HG03342 (cell line): ENCODE results near the gene SPATA3.

Source experiments
- ATAC-seq: cut with Tn5 transposase; IDR thresholded peaks from one replicate; pipeline ENCODE4 v1.9.1; 2021; ENCODE audit warnings: mild to moderate bottlenecking, moderate library complexity; ENCODE audit not compliant: unreplicated experiment

SPATA3 gene

DNA sequence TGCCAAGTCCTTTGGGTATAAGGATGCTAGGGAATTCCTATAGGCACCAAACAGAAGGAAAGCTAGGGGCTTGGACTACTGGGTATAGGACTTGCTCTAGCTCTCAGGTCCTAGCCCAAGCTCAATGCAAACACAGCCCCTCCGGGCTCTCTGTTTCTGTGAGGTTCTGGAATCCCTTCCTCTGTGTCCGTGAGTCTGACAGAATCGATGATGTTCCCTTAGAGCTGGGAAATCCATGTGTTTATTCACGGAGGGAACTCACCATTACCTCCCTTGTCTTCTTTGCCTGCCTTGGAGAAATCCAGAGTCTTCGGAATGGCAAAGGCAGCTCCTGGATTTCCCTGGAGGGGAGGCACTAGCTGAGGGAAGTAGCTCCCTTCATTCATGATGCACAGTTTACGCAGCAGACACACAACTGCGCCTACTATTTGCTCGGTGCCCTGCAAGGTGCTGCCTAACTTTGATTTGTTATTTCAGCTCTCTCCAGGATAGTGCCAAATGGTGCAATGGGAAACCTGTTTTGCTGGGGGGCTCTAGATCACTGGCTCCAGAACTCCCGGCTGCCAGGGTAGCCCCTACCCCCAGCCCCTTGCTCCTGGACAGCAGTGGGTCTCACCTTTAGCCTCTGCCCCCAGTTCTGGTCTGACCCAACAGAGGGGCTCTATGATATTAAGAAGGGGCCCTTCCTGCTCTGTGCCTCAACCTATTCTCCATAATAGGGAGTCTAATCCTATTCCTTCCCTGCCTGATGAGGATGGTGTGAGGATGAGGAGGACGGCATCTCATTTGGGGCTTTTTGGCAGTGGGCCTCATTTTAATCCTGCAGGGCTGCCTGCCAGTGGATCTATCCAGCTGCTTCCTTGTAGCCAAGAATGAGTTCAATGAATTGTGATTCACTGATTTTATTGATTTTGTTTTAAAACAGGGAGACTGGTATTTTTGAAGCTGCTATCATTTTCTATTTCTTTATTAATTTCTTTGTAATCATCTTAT, 52.3 kb downstream of the SPATA3 start:
- ATAC-seq: no peak

DNA sequence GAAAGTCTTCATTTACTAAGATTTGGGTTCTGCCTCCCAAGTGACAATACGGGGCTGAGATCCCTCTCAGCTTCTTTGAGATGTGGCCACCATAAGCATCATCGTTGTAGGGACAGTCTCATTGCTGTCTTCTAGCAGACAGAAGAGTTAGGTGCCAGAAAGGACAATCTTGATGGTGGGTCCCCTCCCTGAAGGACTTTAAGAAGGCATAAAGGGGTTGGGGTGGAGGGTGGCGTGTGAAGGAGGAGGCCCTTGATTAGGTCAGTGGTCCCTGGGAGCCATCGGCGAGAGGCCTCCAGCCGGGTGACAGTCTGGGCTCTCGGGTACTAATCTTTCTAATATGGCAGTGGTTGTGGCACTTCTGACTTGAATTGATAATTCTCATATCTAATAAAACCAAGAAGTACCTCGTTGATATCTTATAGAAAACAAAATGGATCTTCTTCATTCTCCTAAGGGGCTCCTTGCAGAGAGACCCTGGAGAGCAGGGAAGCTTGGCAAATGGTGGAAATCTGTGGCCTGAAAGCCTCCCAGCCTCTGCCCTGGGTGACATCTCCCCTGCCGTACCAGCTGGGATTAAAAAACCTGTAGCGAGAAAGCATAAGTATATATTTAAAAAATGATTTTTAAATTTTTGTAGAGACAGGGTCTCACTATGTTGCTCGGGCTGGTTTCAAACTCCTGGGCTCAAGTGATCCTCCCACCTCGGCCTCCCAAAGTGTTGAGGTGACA, 53.5 kb downstream of the SPATA3 start:
- ATAC-seq: no peak

DNA sequence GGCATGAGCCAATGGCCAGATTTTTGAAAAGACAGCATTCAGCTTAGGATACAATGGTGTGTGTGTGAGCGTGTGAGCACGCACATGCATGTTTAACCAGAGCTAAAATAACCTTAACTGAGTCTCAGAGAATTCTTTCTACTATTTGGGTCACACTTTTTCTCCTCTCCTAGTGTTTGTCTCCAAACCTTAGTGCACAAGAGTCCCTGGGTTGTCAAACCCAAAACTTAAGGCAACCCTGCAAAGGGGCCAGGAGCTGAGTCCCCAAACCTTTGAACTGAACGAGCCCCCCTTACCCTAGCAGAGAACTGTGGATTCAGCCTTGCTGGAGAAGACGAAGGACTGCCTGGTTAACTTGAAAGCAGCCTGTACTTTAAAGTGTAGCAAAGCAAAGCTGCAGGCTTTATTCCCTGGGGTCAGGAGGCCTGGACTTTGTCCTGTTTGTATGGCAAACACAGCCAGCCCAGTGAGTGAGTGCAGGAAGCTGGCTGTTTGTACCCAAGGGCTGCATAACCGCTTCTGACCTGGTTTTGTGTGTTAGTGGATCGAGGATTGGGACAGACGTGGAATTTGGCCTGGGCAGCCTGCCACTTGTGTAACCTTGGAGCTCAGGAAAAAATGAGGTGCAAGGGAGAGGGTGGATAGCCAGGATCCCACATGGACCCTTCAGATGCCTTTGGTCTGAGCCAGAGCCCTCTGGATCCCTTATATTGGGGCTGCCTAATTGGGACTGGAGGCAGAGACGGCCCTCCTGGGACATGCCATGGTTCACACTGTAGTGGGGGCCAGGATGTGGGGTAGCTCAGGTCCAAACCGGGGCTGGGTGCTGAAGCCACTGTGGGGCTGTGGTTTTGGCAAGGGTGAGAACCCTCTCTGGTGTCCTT, 54.3 kb downstream of the SPATA3 start:
- no peak for ATAC-seq

DNA sequence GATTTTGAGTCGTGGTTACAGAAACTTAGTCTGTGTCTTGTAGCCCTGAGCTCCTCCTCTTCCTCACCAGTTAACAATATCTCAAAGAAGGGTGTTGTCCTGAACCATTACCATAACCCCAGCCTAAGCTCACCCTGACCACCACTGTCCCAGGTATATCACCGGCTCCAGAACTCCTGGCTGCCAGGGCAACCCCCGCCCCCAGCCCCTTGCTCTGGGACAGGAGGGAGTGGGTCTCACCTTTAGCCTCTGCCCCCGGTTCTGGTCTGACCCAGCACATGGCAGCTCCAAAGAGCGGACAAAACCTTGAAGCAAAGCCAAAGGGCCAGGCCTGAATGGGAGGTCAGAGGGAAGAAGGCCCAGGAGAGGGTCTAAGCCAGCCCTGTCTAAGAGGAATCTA, 55.2 kb downstream of the SPATA3 start:
- ATAC-seq: no peak

DNA sequence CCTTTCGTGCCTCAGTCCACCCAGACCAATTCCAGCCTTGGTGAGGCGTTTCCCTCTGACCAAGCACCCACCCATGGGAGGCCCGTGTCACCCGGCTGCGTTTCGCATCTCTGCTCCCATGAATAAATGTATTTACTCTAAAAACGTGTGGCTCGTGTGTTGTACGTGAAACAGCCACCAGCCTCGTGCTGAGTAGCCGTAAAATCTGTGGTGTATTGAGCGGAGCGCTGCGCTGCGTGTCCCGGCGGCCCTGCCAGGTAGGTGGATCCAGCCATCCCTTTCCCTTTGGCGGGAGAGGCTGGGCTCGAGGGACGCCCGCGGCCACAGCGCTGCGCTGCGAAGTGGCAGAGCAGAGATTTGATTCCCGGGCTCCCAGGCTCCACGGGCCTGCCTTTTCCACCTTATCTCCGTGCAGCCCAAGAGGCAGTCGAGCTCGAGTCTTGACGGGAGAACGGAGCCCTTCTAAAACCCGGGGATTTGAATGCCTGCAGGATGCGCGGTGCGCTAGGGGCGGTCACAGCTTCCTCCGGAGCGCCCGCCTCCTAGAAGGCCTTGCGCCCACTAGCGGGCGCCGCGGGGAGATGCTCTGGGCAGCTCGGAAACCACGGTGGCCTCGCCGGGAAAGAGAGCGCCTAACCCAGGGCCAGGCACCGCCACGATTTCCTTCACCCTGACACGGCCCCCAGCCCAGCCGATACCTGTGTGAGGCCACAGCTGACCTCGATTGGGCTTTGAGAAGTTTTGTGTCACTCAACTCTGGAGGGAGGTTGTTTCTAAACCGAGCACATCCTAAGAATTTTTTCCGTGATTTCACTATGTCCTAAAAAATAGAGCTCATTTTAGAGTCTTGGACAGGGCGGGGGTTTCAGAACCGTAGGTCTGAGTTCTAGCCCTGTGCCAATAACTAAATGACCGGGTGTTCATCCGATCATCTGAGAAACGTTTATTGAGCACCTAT, 56.9 kb downstream of the SPATA3 start:
- ATAC-seq: peak; percentile 60

DNA sequence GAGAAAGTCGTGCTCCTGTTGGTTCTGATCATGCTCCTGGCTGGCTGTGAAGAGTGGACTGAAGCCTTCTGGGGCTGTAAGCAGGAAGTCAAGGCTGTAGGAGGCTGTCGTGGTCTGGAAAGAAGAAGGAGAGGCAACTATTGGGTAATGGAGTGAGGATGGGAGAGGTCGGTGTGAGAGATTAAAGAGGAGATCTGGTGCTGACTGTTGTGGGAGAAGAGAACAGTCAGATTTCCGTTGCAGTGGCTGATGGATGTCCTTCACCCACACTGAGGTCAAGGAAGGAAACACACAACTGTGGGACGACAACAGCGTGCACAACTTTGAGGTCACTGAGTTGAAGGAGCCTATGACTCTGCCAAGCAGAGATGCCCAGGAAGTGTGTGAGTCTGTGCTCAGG, 57.9 kb downstream of the SPATA3 start:
- ATAC-seq: no peak

DNA sequence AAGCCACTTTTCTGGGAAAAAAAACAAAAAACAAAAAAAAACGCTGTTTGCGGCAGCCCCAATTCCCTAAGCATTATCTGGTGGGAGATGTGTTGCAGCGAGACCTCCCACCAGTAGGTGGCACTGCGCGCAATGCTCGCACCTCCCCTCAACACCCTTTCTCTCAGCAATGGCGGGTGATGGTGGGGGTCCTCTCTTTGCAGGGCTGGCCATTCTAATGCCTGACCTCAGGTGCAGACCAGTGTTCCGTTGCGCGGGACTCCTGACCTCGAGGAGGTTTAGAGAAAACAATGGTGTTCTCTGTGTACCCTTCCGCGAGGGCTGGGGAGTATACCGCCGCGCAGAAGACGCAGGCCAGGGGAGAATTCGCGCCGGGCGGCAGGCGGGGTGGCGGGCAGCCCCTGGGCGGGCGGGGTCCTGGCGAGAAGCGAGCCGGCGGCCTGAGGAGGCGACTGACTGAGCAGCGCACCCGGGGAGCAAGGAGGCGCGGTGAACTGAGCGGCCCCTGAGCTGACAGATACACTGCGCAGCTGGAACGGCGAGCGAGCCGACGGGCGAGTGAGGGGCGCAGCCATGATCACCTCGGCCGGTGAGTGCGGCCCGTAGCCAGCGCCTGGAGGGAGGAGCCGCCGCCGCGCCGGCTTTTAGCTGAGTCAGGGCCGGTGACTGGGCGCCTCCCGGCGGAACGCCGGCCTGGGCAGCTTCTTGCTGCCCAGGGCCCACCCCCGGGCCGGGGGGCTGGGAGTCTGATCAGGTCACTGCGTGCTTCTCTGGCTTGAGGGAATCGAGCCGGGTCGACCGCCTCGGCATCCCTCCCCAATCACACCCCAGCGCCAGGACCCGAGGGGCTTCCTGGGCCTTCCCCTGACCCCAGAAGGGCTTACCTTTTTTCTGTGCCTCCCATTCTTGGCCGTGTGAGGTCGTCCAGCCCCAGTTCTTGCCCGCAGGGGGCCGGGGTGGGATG, 60.8 kb downstream of the SPATA3 start, which contains the start of gene PSMD1:
Gene PSMD1, plus strand, starts transcription at position 415 of the 964 bp plus-strand sequence. Its CDS starts 159 bp downstream, at position 574.
- peak; percentile 70 for ATAC-seq

DNA sequence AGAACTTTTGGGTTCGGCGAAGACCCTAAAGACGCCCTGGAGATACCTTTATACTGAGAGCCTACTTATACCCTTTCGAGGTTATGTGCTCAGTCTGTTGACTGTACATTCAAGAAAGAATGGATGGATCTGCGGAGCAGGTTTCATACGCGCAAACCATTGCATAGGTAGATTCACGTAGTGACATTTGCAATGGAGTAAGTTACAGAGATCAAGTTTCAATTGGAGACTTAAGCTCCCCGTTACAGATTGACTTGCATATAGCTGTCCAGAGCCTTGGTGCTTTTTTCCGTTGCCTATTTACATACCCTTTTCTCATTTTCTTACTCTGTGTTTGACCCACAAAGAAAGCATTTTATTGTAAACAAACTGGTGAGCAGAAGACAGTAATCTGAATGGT, 61.7 kb downstream of the SPATA3 start:
- ATAC-seq: no peak
